Panc1 (cell line): ENCODE measurements around the gene ATR.
"Not testable (repeated sequence)": the region's sequence is repeated elsewhere in the genome, so short reads cannot be mapped to it uniquely, and the experiment has no call there.

ENCODE experiments used
- POLR2AphosphoS5 ChIP-seq: IDR thresholded peaks from 2 replicates; pipeline ENCODE4 v1.6.1; 2012; ENCODE audit warnings: mild to moderate bottlenecking, low read depth, low read length, moderate library complexity
- SIN3A ChIP-seq: IDR thresholded peaks from 2 replicates; pipeline ENCODE4 v1.6.1; 2012; ENCODE audit warnings: low read depth, mild to moderate bottlenecking, low read length, moderate library complexity, borderline replicate concordance; ENCODE audit not compliant: insufficient read depth
- TF ChIP-seq, protein P1 (sequence below): fragments of 450-650 bp; IDR thresholded peaks from 2 replicates; pipeline ENCODE4 v1.5.1; 2017; ENCODE audit warnings: mild to moderate bottlenecking
- TF ChIP-seq, protein P2 (sequence below), 2 experiments: IDR thresholded peaks; 2 replicates each; pipeline ENCODE4 v1.6.1; 2011 to 2012; ENCODE audit warnings: low read depth in 2 of 2, control low read depth in 1 of 2, low read length in 1 of 2, mild to moderate bottlenecking in 1 of 2, moderate library complexity in 1 of 2; ENCODE audit not compliant: insufficient read depth in 1 of 2

DNA sequence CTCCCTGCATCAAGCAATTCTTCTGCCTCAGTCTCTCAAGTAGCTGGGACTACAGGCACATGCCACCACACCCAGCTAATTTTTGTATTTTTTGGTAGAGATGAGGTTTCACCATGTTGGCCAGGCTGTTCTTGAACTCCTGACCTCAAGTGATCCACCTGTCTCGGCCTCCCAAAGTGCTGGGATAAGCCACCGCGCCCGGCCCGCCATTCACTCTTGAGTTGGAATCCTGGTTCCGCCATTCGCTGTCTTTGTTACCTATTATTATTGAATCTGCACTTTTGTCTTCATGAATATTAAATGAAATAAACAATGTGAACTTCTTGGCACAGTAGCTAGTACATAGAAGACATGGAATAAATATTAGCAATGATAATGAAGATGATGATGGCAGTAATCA lies 13.7 kb upstream of the ATR start:
- TF ChIP-seq POLR2AphosphoS5, SIN3A: not testable (repeated sequence)
- TF ChIP-seq, protein P1, sequence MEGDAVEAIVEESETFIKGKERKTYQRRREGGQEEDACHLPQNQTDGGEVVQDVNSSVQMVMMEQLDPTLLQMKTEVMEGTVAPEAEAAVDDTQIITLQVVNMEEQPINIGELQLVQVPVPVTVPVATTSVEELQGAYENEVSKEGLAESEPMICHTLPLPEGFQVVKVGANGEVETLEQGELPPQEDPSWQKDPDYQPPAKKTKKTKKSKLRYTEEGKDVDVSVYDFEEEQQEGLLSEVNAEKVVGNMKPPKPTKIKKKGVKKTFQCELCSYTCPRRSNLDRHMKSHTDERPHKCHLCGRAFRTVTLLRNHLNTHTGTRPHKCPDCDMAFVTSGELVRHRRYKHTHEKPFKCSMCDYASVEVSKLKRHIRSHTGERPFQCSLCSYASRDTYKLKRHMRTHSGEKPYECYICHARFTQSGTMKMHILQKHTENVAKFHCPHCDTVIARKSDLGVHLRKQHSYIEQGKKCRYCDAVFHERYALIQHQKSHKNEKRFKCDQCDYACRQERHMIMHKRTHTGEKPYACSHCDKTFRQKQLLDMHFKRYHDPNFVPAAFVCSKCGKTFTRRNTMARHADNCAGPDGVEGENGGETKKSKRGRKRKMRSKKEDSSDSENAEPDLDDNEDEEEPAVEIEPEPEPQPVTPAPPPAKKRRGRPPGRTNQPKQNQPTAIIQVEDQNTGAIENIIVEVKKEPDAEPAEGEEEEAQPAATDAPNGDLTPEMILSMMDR: not testable (repeated sequence)
- TF ChIP-seq, protein P2, sequence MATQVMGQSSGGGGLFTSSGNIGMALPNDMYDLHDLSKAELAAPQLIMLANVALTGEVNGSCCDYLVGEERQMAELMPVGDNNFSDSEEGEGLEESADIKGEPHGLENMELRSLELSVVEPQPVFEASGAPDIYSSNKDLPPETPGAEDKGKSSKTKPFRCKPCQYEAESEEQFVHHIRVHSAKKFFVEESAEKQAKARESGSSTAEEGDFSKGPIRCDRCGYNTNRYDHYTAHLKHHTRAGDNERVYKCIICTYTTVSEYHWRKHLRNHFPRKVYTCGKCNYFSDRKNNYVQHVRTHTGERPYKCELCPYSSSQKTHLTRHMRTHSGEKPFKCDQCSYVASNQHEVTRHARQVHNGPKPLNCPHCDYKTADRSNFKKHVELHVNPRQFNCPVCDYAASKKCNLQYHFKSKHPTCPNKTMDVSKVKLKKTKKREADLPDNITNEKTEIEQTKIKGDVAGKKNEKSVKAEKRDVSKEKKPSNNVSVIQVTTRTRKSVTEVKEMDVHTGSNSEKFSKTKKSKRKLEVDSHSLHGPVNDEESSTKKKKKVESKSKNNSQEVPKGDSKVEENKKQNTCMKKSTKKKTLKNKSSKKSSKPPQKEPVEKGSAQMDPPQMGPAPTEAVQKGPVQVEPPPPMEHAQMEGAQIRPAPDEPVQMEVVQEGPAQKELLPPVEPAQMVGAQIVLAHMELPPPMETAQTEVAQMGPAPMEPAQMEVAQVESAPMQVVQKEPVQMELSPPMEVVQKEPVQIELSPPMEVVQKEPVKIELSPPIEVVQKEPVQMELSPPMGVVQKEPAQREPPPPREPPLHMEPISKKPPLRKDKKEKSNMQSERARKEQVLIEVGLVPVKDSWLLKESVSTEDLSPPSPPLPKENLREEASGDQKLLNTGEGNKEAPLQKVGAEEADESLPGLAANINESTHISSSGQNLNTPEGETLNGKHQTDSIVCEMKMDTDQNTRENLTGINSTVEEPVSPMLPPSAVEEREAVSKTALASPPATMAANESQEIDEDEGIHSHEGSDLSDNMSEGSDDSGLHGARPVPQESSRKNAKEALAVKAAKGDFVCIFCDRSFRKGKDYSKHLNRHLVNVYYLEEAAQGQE (IDR thresholded peaks at IDR 0.05; ENCODE audit: insufficient read depth in 1 of 2, low read depth in 2 of 2, low read length in 1 of 2): not testable (repeated sequence)
